Activated B cell treated with CpG ODN at 0.5 μM for 24 hours (primary cell): ENCODE results near the gene MAG. TPM values are rescaled to one million over a fixed set of nuclear protein-coding genes. Genes with fewer than 3 reads are reported as not detected.
A peak's percentile ranks its signal among the peaks of the same experiment; 100 is the strongest.

ENCODE experiments used
- ATAC-seq: fragments of 200-7000 bp; cut with Tn5 transposase; one replicate; pipeline ENCODE4 v1.10.0; 2021; ENCODE audit warnings: low read depth, mild to moderate bottlenecking, moderate library complexity
- CTCF ChIA-PET: fragments of 350-600 bp; sonication (Branson Sonifier 250); formaldehyde crosslinking; loops from one replicate; lab custom pipeline; 2021; ENCODE audit warnings: antibody characterized with exemption; lab: Charles Lee
- POLR2A ChIA-PET: fragments of 350-600 bp; sonication (Branson Sonifier 250); formaldehyde crosslinking; loops from one replicate; lab custom pipeline; 2021; ENCODE audit warnings: antibody characterized with exemption; lab: Charles Lee
- DNase-seq: peaks from one replicate; pipeline ENCODE4 v3.0.0; 2022
- H3K27ac Mint-ChIP-seq: one replicate; pipeline ENCODE4 v1.8.0; 2020; ENCODE audit warnings: mixed read lengths
- H3K27me3 Mint-ChIP-seq: one replicate; pipeline ENCODE4 v1.8.0; 2021; ENCODE audit warnings: mixed read lengths
- H3K36me3 Mint-ChIP-seq: one replicate; pipeline ENCODE4 v1.8.0; 2021; ENCODE audit warnings: low read depth, mixed read lengths
- H3K4me1 Mint-ChIP-seq: one replicate; pipeline ENCODE4 v1.8.0; 2021; ENCODE audit warnings: mixed read lengths
- H3K4me3 Mint-ChIP-seq: one replicate; pipeline ENCODE4 v1.8.0; 2020; ENCODE audit warnings: mild to moderate bottlenecking, mixed read lengths
- H3K9me3 Mint-ChIP-seq: one replicate; pipeline ENCODE4 v1.8.0; 2020; ENCODE audit warnings: mixed read lengths
- intact Hi-C: fragments of 100-400 bp; cut with micrococcal nuclease; formaldehyde crosslinking; loops from one replicate; pipeline ENCODE4 v1.15.1; 2024
- total RNA-seq: library from RNA; stranded (reverse); gene quantifications from 2 replicates; pipeline ENCODE4 v1.2.3, GENCODE V29; 2022
- TF ChIP-seq, protein P1 (sequence below): fragments of 200-600 bp; IDR thresholded peaks from one replicate; pipeline ENCODE4 v1.8.0; 2022; ENCODE audit warnings: antibody characterized with exemption, mild to moderate bottlenecking

Gene MAG, protein sequence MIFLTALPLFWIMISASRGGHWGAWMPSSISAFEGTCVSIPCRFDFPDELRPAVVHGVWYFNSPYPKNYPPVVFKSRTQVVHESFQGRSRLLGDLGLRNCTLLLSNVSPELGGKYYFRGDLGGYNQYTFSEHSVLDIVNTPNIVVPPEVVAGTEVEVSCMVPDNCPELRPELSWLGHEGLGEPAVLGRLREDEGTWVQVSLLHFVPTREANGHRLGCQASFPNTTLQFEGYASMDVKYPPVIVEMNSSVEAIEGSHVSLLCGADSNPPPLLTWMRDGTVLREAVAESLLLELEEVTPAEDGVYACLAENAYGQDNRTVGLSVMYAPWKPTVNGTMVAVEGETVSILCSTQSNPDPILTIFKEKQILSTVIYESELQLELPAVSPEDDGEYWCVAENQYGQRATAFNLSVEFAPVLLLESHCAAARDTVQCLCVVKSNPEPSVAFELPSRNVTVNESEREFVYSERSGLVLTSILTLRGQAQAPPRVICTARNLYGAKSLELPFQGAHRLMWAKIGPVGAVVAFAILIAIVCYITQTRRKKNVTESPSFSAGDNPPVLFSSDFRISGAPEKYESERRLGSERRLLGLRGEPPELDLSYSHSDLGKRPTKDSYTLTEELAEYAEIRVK
- total RNA-seq = 0.22 and 0.31 TPM in 2 replicates

DNA sequence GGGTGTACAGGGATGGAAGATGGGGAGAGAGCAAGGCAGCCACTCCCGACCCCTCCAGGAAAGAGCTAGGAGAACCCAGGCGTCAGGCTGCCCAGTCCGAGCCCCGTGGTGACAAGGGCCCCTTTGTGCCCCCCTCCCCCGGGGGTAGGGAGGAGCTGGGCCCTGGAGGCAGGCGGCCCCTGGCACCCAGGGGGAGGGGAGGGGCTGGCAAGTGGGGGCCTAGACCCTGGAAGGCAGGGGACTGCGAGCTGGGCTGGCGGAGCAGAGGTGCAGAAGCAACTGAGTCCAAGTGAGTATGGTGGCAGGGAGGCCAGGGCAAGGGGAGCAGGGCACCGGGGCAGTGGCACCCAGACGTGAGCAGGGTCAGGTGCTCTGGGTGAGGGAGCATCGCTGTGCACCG is at the start of gene MAG:
MAG (plus strand) TSS at position 246 of the 400 bp plus-strand sequence. CDS start 3,248 bp downstream, outside the sequence.
- no peak for DNase-seq
- Mint-ChIP-seq H3K27ac (no peak within 1 kb of the TSS), H3K27me3 (no peaks in the 10 kb centered on the region), H3K4me1 (peaks cover 27% of the 10 kb centered on the region), H3K36me3 (no peaks in the 10 kb centered on the region), H3K4me3 (no peak within 1 kb of the TSS), H3K9me3 (no peaks in the 10 kb centered on the region)
- intact Hi-C loops = no loop called here
- CTCF ChIA-PET = no interaction called here
- POLR2A ChIA-PET = interaction anchor here (0.8 kb wide), 1 partner anchor 39 kb away, joined by 4 read pairs; no protein-coding TSS in a partner anchor
- no peak for ATAC-seq
- TF ChIP-seq, protein P1, sequence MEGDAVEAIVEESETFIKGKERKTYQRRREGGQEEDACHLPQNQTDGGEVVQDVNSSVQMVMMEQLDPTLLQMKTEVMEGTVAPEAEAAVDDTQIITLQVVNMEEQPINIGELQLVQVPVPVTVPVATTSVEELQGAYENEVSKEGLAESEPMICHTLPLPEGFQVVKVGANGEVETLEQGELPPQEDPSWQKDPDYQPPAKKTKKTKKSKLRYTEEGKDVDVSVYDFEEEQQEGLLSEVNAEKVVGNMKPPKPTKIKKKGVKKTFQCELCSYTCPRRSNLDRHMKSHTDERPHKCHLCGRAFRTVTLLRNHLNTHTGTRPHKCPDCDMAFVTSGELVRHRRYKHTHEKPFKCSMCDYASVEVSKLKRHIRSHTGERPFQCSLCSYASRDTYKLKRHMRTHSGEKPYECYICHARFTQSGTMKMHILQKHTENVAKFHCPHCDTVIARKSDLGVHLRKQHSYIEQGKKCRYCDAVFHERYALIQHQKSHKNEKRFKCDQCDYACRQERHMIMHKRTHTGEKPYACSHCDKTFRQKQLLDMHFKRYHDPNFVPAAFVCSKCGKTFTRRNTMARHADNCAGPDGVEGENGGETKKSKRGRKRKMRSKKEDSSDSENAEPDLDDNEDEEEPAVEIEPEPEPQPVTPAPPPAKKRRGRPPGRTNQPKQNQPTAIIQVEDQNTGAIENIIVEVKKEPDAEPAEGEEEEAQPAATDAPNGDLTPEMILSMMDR = no peak

DNA sequence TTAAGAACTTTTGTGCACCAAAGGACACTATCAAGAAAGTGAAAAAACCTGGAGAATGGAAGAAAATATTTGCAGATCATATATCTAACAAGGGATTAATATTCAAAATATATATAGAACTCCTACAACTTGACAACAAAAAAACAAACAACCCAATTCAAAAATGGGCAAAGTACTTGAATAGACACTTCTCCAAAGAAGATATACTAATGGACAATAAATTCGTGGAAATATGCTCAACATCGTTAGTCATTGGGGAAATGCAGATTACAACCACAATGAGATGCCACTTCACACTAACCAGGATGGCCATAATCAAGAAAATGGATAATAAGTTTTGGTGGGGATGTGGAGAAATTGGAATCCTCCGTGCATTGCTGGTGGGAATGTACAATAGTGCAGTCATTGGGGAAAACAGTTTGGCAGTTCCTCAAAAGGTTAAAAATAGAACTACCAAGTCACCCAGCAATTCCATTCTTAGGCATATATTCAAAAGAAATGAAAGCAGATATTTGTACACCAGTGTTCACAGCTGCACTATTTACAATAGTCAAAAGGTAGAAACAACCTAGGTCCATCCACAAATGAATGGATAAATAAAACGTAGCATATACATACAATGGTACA is 45.4 kb upstream of the MAG start:
- Mint-ChIP-seq H3K27ac (no peak overlapping the region), H3K36me3 (peaks cover 13% of the 10 kb centered on the region), H3K9me3 (no peaks in the 10 kb centered on the region), H3K4me3 (no peak overlapping the region), H3K4me1 (peaks cover 31% of the 10 kb centered on the region), H3K27me3 (peaks cover 2% of the 10 kb centered on the region)
- TF ChIP-seq, protein P1 = no peak
- ATAC-seq (no peak), DNase-seq (no peak)
- POLR2A ChIA-PET = interaction anchor here (1.0 kb wide), 1 partner anchor 93 kb away, joined by 4 read pairs; no protein-coding TSS in a partner anchor
- CTCF ChIA-PET = no interaction called here
- intact Hi-C loops = loop anchor here (1.0 kb wide), 1 partner anchor 249 kb away; no protein-coding TSS in a partner anchor

DNA sequence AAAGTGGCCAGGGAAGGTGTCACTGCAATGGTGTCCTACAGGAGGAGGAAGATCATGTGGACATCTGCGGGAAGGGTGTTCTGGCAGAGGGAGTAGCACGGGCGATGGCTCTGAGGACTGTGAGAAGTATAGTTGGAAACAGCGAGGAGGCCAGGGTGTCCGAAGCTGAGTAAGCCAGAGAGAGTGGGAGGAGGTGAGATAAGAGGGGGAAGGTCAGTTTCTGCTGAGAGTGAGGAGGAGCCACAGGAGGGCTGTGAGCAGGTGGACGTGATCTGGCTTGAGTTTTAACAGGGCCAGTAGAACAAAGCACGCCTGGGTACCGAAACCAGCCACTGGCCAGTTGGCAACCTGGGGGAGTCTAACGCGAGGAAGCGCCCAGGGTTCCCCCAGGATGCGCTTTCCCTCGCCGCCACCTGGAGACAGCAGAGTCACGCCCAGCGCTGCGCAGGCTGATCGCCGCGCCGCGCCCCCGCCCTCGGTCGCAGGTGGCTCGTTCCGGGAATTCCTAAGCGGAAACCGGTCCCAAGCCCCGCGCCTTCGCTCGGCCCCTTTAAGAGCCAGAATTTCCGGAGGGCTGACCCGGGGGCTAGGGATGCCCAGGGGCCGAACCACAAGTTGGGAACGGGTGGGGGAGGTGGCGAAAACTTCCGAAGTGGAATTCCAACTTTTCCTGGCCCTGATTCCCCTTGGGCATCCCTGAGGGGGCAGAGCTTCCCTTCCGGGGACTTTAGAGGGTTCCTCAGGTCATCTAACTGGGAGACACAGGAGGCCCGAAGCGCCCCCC is 44.2 kb upstream of the MAG start:
- TF ChIP-seq, protein P1 = no peak
- peak; percentile 52 for ATAC-seq
- peaks cover 2% of the 10 kb centered on the region for H3K27me3 Mint-ChIP-seq
- peaks cover 31% of the 10 kb centered on the region for H3K4me1 Mint-ChIP-seq
- ChIA-PET CTCF (interaction anchor here (0.8 kb wide), 1 partner anchor 222 kb away, joined by 3 read pairs; no protein-coding TSS in a partner anchor), POLR2A (interaction anchor here (0.5 to 1.5 kb wide), 3 partner anchors 41 to 94 kb away, joined by 3 to 7 read pairs (median 4); no protein-coding TSS in a partner anchor)
- H3K9me3 Mint-ChIP-seq = no peaks in the 10 kb centered on the region
- H3K36me3 Mint-ChIP-seq = peaks cover 17% of the 10 kb centered on the region
- intact Hi-C loops = loop anchor here (1.0 kb wide), 5 partner anchors 22 to 248 kb away; partner anchors contain the start of gene FXYD5
- H3K4me3 Mint-ChIP-seq = peak overlapping the region; percentile 91
- DNase-seq = peak; percentile 59
- H3K27ac Mint-ChIP-seq = peak overlapping the region; percentile 93

DNA sequence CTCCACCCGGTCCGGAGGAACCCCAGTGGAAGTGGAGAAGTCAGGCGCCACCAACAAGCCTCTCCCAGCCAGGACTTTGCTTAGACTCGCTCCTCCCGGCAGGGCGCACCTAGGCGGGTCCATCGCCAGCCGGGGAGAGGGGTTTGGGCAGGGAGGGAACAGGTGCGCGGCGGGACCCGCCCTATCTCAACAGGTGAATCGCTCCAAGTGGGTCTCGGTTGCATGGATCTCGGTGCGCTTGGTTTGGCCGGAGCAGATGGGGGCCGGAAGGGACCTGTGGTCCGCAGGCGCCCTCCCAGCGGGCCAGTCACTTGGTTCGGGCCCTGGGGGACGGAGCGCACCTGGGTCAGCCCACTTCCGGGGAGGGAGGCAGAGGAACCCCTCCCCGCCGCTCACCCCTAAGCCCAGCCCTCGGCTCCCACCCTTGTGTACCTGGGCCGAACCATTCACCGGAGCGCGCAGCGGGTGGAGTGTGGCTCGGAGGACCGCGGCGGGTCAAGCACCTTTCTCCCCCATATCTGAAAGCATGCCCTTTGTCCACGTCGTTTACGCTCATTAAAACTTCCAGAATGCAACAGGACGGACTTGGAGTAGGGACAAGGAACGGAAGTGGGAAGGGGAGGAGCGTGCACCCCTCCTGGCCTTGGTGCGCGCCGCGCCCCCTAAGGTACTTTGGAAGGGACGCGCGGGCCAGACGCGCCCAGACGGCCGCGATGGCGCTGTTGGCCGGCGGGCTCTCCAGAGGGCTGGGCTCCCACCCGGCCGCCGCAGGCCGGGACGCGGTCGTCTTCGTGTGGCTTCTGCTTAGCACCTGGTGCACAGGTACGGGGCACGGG is 43.4 kb upstream of the MAG start, which contains the start of gene LSR:
LSR (plus strand) TSS at position 693 of the 836 bp plus-strand sequence; CDS start at position 714, 21 bp downstream.
- Mint-ChIP-seq H3K4me1 (peaks cover 31% of the 10 kb centered on the region), H3K36me3 (peaks cover 21% of the 10 kb centered on the region), H3K9me3 (no peaks in the 10 kb centered on the region), H3K27ac (peak within 1 kb of the TSS; percentile 93), H3K4me3 (peak within 1 kb of the TSS; percentile 91), H3K27me3 (peaks cover 2% of the 10 kb centered on the region)
- ChIA-PET CTCF (no interaction called here), POLR2A (interaction anchor here (1.5 kb wide), 1 partner anchor 41 kb away, joined by 7 read pairs; no protein-coding TSS in a partner anchor)
- TF ChIP-seq, protein P1 = no peak
- DNase-seq = peak; percentile 69
- intact Hi-C loops = loop anchor here (1.0 kb wide), 4 partner anchors 21 to 94 kb away; partner anchors contain the start of gene FXYD5
- ATAC-seq = peak; percentile 86
